Liver (tissue), 9 donors: ENCODE results near the gene SLC27A6. TPM values are rescaled to one million over a fixed set of nuclear protein-coding genes. Genes with fewer than 3 reads are reported as not detected.
"Not testable (repeated sequence)": the region's sequence is repeated elsewhere in the genome, so short reads cannot be mapped to it uniquely, and the experiment has no call there.

Experiments used
- DNase-seq: peaks from one replicate; pipeline ENCODE4 v3.0.0-alpha.2; 2017; ENCODE audit warnings: low spot score
- H3K27ac ChIP-seq, 2 donors: one replicate each; pipeline ENCODE4 v1.7.0; 2013; ENCODE audit warnings: inconsistent platforms in 2 of 2, low read length in 2 of 2, control low read depth in 1 of 2, low read depth in 1 of 2, mild to moderate bottlenecking in 1 of 2
- H3K27me3 ChIP-seq, 4 donors: one replicate each; pipeline versions ENCODE4 v1.6.1 to v1.7.0; 2013; ENCODE audit warnings: low read length in 3 of 4, inconsistent platforms in 1 of 4, mild to moderate bottlenecking in 1 of 4, moderate library complexity in 1 of 4; ENCODE audit not compliant: control insufficient read depth in 4 of 4, insufficient read depth in 4 of 4
- H3K36me3 ChIP-seq, 4 donors: one replicate each; pipeline versions ENCODE4 v1.6.1 to v1.7.0; 2013; ENCODE audit warnings: low read length in 3 of 4, mild to moderate bottlenecking in 3 of 4, low read depth in 1 of 4, moderate library complexity in 1 of 4; ENCODE audit not compliant: control insufficient read depth in 4 of 4, insufficient read depth in 3 of 4
- H3K4me1 ChIP-seq, 4 donors: one replicate each; pipeline versions ENCODE4 v1.6.1 to v1.7.0; 2013; ENCODE audit warnings: low read length in 3 of 4, mild to moderate bottlenecking in 3 of 4, moderate library complexity in 1 of 4; ENCODE audit not compliant: control insufficient read depth in 4 of 4, insufficient read depth in 4 of 4
- H3K4me3 ChIP-seq, 3 donors: one replicate each; pipeline versions ENCODE4 v1.6.1 to v1.7.0; 2013; ENCODE audit warnings: low read length in 3 of 3, control low read depth in 1 of 3, low read depth in 1 of 3, mild to moderate bottlenecking in 1 of 3
- H3K9ac ChIP-seq, 2 donors: one replicate each; pipeline ENCODE4 v1.7.0; 2013; ENCODE audit warnings: low read length in 2 of 2, mild to moderate bottlenecking in 2 of 2, moderate library complexity in 2 of 2, control low read depth in 1 of 2, low read depth in 1 of 2
- H3K9me3 ChIP-seq, 4 donors: one replicate each; pipeline versions ENCODE4 v1.6.1 to v1.7.0; 2013; ENCODE audit warnings: low read length in 3 of 4; ENCODE audit not compliant: control insufficient read depth in 4 of 4
- CTCF ChIP-seq: fragments of 150-350 bp; IDR thresholded peaks from 2 replicates; pipeline ENCODE4 v1.5.1; 2017; ENCODE audit warnings: improper control_type of control experiment, low read depth, low read length; ENCODE audit not compliant: missing input control
- EGR1 ChIP-seq, 2 donors: IDR thresholded peaks; 2 replicates each; pipeline ENCODE4 v1.6.1; 2016 to 2018; ENCODE audit warnings: antibody characterized with exemption in 2 of 2, low read depth in 2 of 2
- FOXA1 ChIP-seq: IDR thresholded peaks from 2 replicates; pipeline ENCODE4 v1.6.1; 2016; ENCODE audit warnings: antibody characterized with exemption
- FOXA2 ChIP-seq: IDR thresholded peaks from 2 replicates; pipeline ENCODE4 v1.6.1; 2016; ENCODE audit warnings: antibody characterized with exemption
- GABPA ChIP-seq, 2 donors: IDR thresholded peaks in 1 of 2; conservative IDR thresholded peaks in 1 of 2; 2 replicates each; pipeline ENCODE4 v1.6.1; 2016; ENCODE audit warnings: antibody characterized with exemption in 2 of 2, mild to moderate bottlenecking in 1 of 2, moderate library complexity in 1 of 2
- HNF4G ChIP-seq: IDR thresholded peaks from 2 replicates; pipeline ENCODE4 v1.6.1; 2016; ENCODE audit warnings: antibody characterized with exemption
- JUND ChIP-seq, 2 donors: IDR thresholded peaks; 2 replicates each; pipeline ENCODE4 v1.6.1; 2016; ENCODE audit warnings: antibody characterized with exemption in 2 of 2
- NR2F2 ChIP-seq: IDR thresholded peaks from 2 replicates; pipeline ENCODE4 v1.6.1; 2016; ENCODE audit warnings: antibody characterized with exemption
- RAD21 ChIP-seq, 2 donors: IDR thresholded peaks; 2 replicates each; pipeline ENCODE4 v1.6.1; 2016; ENCODE audit warnings: antibody characterized with exemption in 2 of 2, mild to moderate bottlenecking in 2 of 2
- RXRA ChIP-seq, 2 donors: IDR thresholded peaks; 2 replicates each; pipeline ENCODE4 v1.6.1; 2017 to 2018; ENCODE audit warnings: antibody characterized with exemption in 2 of 2, mild to moderate bottlenecking in 1 of 2
- SP1 ChIP-seq: IDR thresholded peaks from 2 replicates; pipeline ENCODE4 v1.6.1; 2018; ENCODE audit warnings: antibody characterized with exemption, mild to moderate bottlenecking
- TAF1 ChIP-seq: conservative IDR thresholded peaks from 2 replicates; pipeline ENCODE4 v1.6.1; 2016; ENCODE audit warnings: antibody characterized with exemption, mild to moderate bottlenecking
- YY1 ChIP-seq: IDR thresholded peaks from 2 replicates; pipeline ENCODE4 v1.6.1; 2016; ENCODE audit warnings: antibody characterized with exemption, mild to moderate bottlenecking
- WGBS: extraction: QIAGEN DNeasy Blood & Tissue Kit; methylation state at CpG from one replicate; pipeline ENCODE4 v1.1.7; 2013; 5-methylcytosine and 5-hydroxymethylcytosine counted together
- polyA plus RNA-seq, 2 donors: library from polyadenylated mRNA; stranded (reverse) in 1 of 2; unstranded in 1 of 2; fragments of 200-250 nt in 1 of 2; fragments of >200 nt in 1 of 2; fragmentation: Nextera tagmentation in 1 of 2; extraction: Ambion mirVana in 1 of 2; gene quantifications; one replicate each; pipeline versions ENCODE4 v1.2.1 to v1.2.3, GENCODE V29; 2013 to 2015
- total RNA-seq, 2 donors: library from RNA; depleted of rRNA; stranded (reverse); fragments of >200 nt; gene quantifications; one replicate each; pipeline ENCODE4 v1.2.3, GENCODE V29; 2014
- TF ChIP-seq, protein P1 (sequence below): IDR thresholded peaks from 2 replicates; pipeline ENCODE4 v1.6.1; 2016; ENCODE audit warnings: antibody characterized with exemption
- TF ChIP-seq, protein P2 (sequence below): IDR thresholded peaks from 2 replicates; pipeline ENCODE4 v1.6.1; 2016; ENCODE audit warnings: antibody characterized with exemption
- donor health status: healthy.
- donor health status: healthy.
- donor health status: healthy.
- donor health status: healthy.
- donor health status: healthy.

Gene SLC27A6
- total and polyA plus RNA-seq, 4 donors = 0.05 TPM; not detected in 3

GRCh38 chr5:128927644-128928043 lies 37.6 kb upstream of the SLC27A6 start:
- Histone ChIP-seq H3K9me3 (no peaks in the 10 kb centered on the region), H3K4me1 (no peaks in the 10 kb centered on the region), H3K4me3 (no peak overlapping the region), H3K9ac (no peak overlapping the region), H3K27me3 (no peaks in the 10 kb centered on the region), H3K36me3 (no peaks in the 10 kb centered on the region), H3K27ac (no peak overlapping the region)
- WGBS = 59% methylated on average over 3 of the region's 3 CpGs
- no peak for DNase-seq
- TF ChIP-seq NR2F2 = no peak
- TF ChIP-seq, protein P1, sequence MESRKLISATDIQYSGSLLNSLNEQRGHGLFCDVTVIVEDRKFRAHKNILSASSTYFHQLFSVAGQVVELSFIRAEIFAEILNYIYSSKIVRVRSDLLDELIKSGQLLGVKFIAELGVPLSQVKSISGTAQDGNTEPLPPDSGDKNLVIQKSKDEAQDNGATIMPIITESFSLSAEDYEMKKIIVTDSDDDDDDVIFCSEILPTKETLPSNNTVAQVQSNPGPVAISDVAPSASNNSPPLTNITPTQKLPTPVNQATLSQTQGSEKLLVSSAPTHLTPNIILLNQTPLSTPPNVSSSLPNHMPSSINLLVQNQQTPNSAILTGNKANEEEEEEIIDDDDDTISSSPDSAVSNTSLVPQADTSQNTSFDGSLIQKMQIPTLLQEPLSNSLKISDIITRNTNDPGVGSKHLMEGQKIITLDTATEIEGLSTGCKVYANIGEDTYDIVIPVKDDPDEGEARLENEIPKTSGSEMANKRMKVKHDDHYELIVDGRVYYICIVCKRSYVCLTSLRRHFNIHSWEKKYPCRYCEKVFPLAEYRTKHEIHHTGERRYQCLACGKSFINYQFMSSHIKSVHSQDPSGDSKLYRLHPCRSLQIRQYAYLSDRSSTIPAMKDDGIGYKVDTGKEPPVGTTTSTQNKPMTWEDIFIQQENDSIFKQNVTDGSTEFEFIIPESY = no peak
- TF ChIP-seq FOXA2 = no peak
- TF ChIP-seq YY1 = no peak
- TF ChIP-seq FOXA1 = no peak
- TF ChIP-seq, protein P2, sequence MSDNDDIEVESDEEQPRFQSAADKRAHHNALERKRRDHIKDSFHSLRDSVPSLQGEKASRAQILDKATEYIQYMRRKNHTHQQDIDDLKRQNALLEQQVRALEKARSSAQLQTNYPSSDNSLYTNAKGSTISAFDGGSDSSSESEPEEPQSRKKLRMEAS = no peak
- no peak for TF ChIP-seq EGR1 (IDR thresholded peaks at IDR 0.05; ENCODE audit: low read depth in 2 of 2)
- no peak for TF ChIP-seq RAD21 (IDR thresholded peaks at IDR 0.05)
- TF ChIP-seq GABPA (IDR thresholded peaks at IDR 0.05 in 1 of 2, conservative IDR thresholded peaks at IDR 0.05 in 1 of 2) = no peak
- no peak for TF ChIP-seq SP1
- no peak for TF ChIP-seq TAF1
- no peak for TF ChIP-seq RXRA (IDR thresholded peaks at IDR 0.05)
- no peak for TF ChIP-seq JUND (IDR thresholded peaks at IDR 0.05)
- TF ChIP-seq CTCF = no peak
- no peak for TF ChIP-seq HNF4G

GRCh38 chr5:128932232-128932631 lies 33.1 kb upstream of the SLC27A6 start:
- 81% methylated on average over 4 of the region's 4 CpGs for WGBS

DNA sequence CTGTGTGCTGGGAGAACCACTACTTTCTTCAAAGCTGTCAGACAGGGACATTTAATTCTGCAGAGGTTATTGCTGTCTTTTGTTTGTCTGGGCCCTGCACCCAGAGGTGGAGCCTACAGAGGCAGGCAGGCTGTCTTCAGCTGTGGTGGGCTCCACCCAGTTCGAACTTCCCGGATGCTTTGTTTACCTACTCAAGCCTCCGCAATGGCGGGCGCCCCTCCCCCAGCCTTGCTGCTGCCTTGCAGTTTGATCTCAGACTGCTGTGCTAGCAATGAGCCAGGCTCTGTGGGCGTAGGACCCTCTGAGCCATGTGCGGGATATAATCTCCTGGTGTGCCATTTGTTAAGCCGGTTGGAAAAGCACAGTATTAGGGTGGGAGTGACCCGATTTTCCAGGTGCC lies 22.2 kb upstream of the SLC27A6 start:
- DNase-seq, H3K36me3 ChIP-seq, H3K27ac ChIP-seq, H3K4me1 ChIP-seq, H3K27me3 ChIP-seq, H3K9ac ChIP-seq, H3K4me3 ChIP-seq, H3K9me3 ChIP-seq: not testable (repeated sequence)
- 75% methylated on average over 7 of the region's 9 CpGs for WGBS

More at GRCh38 chr5:128932232-128932631, 33.1 kb upstream of the SLC27A6 start:
- H3K4me1 ChIP-seq, H3K9me3 ChIP-seq, H3K36me3 ChIP-seq, H3K9ac ChIP-seq, H3K4me3 ChIP-seq, H3K27me3 ChIP-seq, H3K27ac ChIP-seq, DNase-seq: not testable (repeated sequence)
